Activated gamma-delta T cell treated with Interleukin-2 at 50 U/mL for 16 hours (primary cell): ENCODE results near the gene SMC1B.
"Not testable (repeated sequence)": the region's sequence is repeated elsewhere in the genome, so short reads cannot be mapped to it uniquely, and the experiment has no call there.

Experiments used
- DNase-seq: peaks from one replicate; pipeline ENCODE4 v3.0.0-alpha.2; 2020

The SMC1B gene

GRCh38 chr22:45413368-45414211 is at the start of gene SMC1B, which contains the start of gene RIBC2:
Gene SMC1B, minus strand, starts transcription at chr22:45413599. Its CDS starts 32 bp downstream, at chr22:45413567.
Gene RIBC2, plus strand, starts transcription at chr22:45413693. Its CDS starts 194 bp downstream, at chr22:45413887.
- peak; percentile 60 for DNase-seq

- no peak for DNase-seq
Measured at GRCh38 chr22:45462034-45462655, 48.7 kb upstream of the SMC1B start.

- no peak for DNase-seq
Measured at GRCh38 chr22:45460288-45461109, 47.1 kb upstream of the SMC1B start.

- no peak for DNase-seq
Measured at GRCh38 chr22:45459235-45459634, 45.8 kb upstream of the SMC1B start.

GRCh38 chr22:45458532-45458931 is 45.1 kb upstream of the SMC1B start:
- DNase-seq = no peak

- DNase-seq = no peak
Measured at GRCh38 chr22:45456811-45457210, 43.4 kb upstream of the SMC1B start.

- DNase-seq = no peak
Measured at GRCh38 chr22:45455621-45456020, 42.2 kb upstream of the SMC1B start.

GRCh38 chr22:45455212-45455611 is 41.8 kb upstream of the SMC1B start:
- DNase-seq = no peak

GRCh38 chr22:45454275-45454674 is 40.9 kb upstream of the SMC1B start:
- no peak for DNase-seq

- DNase-seq = no peak
Measured at GRCh38 chr22:45453764-45454163, 40.4 kb upstream of the SMC1B start.

- DNase-seq = no peak
Measured at GRCh38 chr22:45452565-45453379, 39.4 kb upstream of the SMC1B start.

- no peak for DNase-seq
Measured at GRCh38 chr22:45451972-45452371, 38.6 kb upstream of the SMC1B start.

- DNase-seq = no peak
Measured at GRCh38 chr22:45450921-45451651, 37.7 kb upstream of the SMC1B start.

GRCh38 chr22:45450101-45450785 is 36.8 kb upstream of the SMC1B start:
- DNase-seq = no peak

GRCh38 chr22:45449442-45449841 is 36.0 kb upstream of the SMC1B start:
- DNase-seq = not testable (repeated sequence)

- DNase-seq = no peak
Measured at GRCh38 chr22:45448431-45448830, 35.0 kb upstream of the SMC1B start.

- not testable (repeated sequence) for DNase-seq
Measured at GRCh38 chr22:45447596-45447995, 34.2 kb upstream of the SMC1B start.

GRCh38 chr22:45446216-45446615 is 32.8 kb upstream of the SMC1B start:
- no peak for DNase-seq

- DNase-seq = no peak
Measured at GRCh38 chr22:45445031-45445710, 31.8 kb upstream of the SMC1B start.

- DNase-seq = no peak
Measured at GRCh38 chr22:45444168-45444567, 30.8 kb upstream of the SMC1B start.
